ENCODE results near the gene MRPL51. TPM values are rescaled to one million over a fixed set of nuclear protein-coding genes. Genes with fewer than 3 reads are reported as not detected.

The MRPL51 gene
- total and polyA plus RNA-seq, 2 experiments from 2014 or later: 93.9 to 463 TPM

DNA sequence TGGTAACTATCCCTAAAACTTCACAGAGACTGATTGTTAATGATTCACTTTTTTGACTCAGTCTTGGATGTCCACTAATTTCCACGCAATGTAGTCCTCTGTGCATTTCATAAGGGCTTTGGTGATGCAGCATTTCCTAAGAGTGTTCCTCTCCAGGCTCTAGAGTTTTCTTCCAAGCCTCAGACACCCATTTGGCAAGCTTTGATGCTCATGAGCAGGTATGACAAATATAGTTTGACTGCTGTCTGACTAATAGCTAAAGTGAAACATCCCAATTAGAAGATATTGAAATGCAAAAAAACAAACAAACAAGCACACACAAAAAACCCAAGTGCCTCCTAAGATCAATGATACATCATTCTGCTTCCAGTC lies 21.1 kb downstream of the MRPL51 start (continued):
- TF ChIP-seq, protein P1, sequence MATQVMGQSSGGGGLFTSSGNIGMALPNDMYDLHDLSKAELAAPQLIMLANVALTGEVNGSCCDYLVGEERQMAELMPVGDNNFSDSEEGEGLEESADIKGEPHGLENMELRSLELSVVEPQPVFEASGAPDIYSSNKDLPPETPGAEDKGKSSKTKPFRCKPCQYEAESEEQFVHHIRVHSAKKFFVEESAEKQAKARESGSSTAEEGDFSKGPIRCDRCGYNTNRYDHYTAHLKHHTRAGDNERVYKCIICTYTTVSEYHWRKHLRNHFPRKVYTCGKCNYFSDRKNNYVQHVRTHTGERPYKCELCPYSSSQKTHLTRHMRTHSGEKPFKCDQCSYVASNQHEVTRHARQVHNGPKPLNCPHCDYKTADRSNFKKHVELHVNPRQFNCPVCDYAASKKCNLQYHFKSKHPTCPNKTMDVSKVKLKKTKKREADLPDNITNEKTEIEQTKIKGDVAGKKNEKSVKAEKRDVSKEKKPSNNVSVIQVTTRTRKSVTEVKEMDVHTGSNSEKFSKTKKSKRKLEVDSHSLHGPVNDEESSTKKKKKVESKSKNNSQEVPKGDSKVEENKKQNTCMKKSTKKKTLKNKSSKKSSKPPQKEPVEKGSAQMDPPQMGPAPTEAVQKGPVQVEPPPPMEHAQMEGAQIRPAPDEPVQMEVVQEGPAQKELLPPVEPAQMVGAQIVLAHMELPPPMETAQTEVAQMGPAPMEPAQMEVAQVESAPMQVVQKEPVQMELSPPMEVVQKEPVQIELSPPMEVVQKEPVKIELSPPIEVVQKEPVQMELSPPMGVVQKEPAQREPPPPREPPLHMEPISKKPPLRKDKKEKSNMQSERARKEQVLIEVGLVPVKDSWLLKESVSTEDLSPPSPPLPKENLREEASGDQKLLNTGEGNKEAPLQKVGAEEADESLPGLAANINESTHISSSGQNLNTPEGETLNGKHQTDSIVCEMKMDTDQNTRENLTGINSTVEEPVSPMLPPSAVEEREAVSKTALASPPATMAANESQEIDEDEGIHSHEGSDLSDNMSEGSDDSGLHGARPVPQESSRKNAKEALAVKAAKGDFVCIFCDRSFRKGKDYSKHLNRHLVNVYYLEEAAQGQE (IDR thresholded peaks at IDR 0.05; ENCODE audit: unreplicated experiment): no peak
- TF ChIP-seq EZH2 (IDR thresholded peaks at IDR 0.05; ENCODE audit: low read depth, unreplicated experiment): no peak
- no peak for TF ChIP-seq CREB1 (CRISPR knock-in tag; IDR thresholded peaks at IDR 0.05; ENCODE audit: low read depth)
- no peak for TF ChIP-seq STAT1 (IDR thresholded peaks at IDR 0.05; ENCODE audit: unreplicated experiment)
- TF ChIP-seq, protein P2, sequence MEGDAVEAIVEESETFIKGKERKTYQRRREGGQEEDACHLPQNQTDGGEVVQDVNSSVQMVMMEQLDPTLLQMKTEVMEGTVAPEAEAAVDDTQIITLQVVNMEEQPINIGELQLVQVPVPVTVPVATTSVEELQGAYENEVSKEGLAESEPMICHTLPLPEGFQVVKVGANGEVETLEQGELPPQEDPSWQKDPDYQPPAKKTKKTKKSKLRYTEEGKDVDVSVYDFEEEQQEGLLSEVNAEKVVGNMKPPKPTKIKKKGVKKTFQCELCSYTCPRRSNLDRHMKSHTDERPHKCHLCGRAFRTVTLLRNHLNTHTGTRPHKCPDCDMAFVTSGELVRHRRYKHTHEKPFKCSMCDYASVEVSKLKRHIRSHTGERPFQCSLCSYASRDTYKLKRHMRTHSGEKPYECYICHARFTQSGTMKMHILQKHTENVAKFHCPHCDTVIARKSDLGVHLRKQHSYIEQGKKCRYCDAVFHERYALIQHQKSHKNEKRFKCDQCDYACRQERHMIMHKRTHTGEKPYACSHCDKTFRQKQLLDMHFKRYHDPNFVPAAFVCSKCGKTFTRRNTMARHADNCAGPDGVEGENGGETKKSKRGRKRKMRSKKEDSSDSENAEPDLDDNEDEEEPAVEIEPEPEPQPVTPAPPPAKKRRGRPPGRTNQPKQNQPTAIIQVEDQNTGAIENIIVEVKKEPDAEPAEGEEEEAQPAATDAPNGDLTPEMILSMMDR (conservative IDR thresholded peaks at IDR 0.05; ENCODE audit: low read depth in 2 of 2): no peak
- TF ChIP-seq JUNB (IDR thresholded peaks at IDR 0.05; ENCODE audit: unreplicated experiment): no peak
- TF ChIP-seq ZNF331 (CRISPR knock-in tag; IDR thresholded peaks at IDR 0.05; ENCODE audit: low read depth): no peak

DNA sequence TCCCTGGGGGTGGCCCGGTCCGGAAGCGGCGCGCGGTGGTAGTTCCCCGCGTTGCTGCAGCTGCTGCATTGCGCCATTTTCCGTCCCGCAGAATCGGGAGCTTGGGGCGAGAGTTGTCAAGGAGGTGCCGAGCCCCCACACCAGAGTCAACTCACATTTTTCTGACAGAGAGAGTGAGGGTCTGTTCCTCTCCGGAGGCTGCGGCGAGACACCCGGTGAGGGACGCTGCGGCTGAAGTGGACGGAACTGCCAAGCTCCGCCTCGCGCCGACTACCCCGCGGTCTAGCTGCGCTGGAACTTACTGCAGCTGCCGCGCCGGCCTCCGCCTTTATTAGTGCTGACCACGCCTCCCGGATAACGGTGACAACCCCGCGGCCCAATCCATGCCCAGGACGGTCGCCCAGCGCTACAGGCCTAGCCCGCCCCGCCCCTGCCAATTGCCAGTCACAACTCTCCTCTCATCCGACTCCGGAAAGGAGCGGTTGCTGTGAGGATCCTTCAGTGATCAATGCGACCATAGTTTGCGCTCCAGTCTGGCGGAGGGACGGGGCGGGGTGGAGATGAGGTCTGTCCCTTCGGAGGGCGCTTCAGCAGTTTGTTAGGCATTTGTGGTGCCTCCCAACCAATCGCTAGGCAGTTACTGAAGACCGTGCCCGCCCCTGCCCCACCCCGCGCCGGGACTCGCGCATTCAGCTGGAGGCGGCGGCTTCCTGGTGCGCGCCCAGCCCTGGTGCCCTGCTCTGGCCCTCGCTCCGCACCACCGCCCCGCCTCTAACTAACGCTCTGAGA lies 22.5 kb downstream of the MRPL51 start, which contains the start of gene VAMP1:
Gene VAMP1, minus strand, starts transcription at position 303 of the 789 bp plus-strand sequence. Its CDS starts 146 bp downstream, at position 157.
- peaks cover 17% of the 10 kb centered on the region for H3K36me3 Mint-ChIP-seq (ENCODE audit: low read depth)
- peaks cover 14% of the 10 kb centered on the region for H3K4me1 ChIP-seq (ENCODE audit: insufficient read depth)
- no peak for TF ChIP-seq NANOG (IDR thresholded peaks at IDR 0.05; ENCODE audit: borderline replicate concordance)
- TF ChIP-seq, protein P1 (IDR thresholded peaks at IDR 0.05; ENCODE audit: unreplicated experiment): no peak
- TF ChIP-seq EZH2 (IDR thresholded peaks at IDR 0.05; ENCODE audit: low read depth, unreplicated experiment): no peak

More for the DNA sequence above, 22.5 kb downstream of the MRPL51 start, which contains the start of gene VAMP1:
- peaks cover 9% of the 10 kb centered on the region for H3K9me3 Mint-ChIP-seq
- peaks cover 7% of the 10 kb centered on the region for H3K27me3 Mint-ChIP-seq (ENCODE audit: insufficient read depth, low read depth, poor library complexity)
- Histone ChIP-seq H3K36me3 (ENCODE audit: insufficient read depth) (no peaks in the 10 kb centered on the region), H3K4me3 (peak within 1 kb of the TSS; percentile 98), H3K9me2 (ENCODE audit: insufficient read depth) (no peaks in the 10 kb centered on the region), H2AFZ (peak within 1 kb of the TSS; percentile 94), H3K79me2 (replicated peaks; ENCODE audit: insufficient read depth) (peaks cover 22% of the 10 kb centered on the region), H3F3A (replicated peaks; ENCODE audit: low read depth) (peaks cover 18% of the 10 kb centered on the region), H3K4me2 (peak within 1 kb of the TSS; percentile 98), H4K20me1 (replicated peaks; ENCODE audit: insufficient read depth) (peaks cover 8% of the 10 kb centered on the region), H3K27ac (ENCODE audit: low read depth) (peak within 1 kb of the TSS; percentile 95), H3K27me3 (ENCODE audit: insufficient read depth) (no peaks in the 10 kb centered on the region)
- peak within 1 kb of the TSS; percentile 71 for H3K4me3 Mint-ChIP-seq
- ATAC-seq (peak; percentile 94), DNase-seq (ENCODE audit: low spot score) (peak; percentile 99)
- H3K27ac Mint-ChIP-seq: peak within 1 kb of the TSS; percentile 78
- peaks cover 16% of the 10 kb centered on the region for H3K4me1 Mint-ChIP-seq
